GM19023 (cell line): ENCODE measurements around the gene SLC35D2.
"Not testable (repeated sequence)": the region's sequence is repeated elsewhere in the genome, so short reads cannot be mapped to it uniquely, and the experiment has no call there.

Source experiments
- ATAC-seq: cut with Tn5 transposase; IDR thresholded peaks from one replicate; pipeline ENCODE4 v1.9.1; 2021; ENCODE audit warnings: mild to moderate bottlenecking, moderate library complexity; ENCODE audit not compliant: unreplicated experiment

The SLC35D2 gene

DNA sequence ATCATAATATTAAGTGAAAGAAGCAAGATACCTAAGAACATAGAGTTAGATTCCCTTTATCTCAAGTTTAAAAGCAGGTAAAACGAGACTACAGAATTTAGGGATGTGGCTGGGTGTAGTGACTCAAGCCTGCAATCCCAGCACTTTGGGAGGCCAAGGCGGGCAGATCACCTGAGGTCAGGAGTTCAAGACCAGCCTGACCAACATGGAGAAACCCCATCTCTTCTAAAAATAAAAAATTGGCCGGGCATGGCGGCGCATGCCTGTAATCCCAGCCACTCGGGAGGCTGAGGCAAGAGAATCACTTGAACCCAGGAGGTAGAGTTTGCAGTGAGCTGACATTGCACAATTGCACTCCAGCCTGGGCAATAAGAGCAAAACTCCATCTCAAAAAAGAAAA, 21.4 kb downstream of the SLC35D2 start:
- not testable (repeated sequence) for ATAC-seq

DNA sequence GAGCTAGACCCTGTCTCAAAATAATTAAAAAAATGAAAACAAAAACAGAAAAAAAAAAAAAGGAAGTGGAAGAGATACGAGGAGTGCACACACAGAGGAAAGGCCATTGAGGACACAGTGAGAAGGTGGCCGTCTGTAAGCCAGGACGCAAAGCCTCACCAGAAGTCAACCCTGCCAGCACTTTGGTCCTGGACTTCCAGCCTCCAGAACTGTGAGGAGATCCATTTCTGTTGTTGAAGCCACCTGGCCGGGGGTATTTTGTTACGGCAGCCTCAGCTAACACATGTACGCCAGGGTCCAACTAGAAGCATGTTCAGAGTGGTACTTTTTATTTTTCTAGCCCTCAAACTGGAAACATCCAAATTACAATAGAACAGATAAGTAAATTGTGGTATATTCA, 21.8 kb downstream of the SLC35D2 start:
- no peak for ATAC-seq

DNA sequence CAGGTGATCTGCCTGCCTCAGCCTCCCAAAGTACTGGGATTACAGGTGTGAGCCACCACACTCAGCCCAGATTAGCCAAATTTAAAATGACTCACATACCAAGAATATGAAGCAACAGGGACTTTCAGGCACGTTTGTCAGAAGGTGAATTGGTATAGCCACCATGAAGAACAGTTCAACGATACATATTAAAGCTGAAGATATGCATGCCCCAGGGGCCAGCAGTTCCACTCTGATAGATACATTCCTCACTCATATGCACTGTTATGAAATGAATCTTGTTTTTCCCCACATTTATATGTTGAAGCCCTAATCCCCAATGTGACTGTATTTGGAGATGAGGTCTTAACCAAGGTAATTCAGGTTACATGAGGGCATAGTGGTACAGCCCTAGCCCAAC, 22.5 kb downstream of the SLC35D2 start:
- ATAC-seq, result no peak

DNA sequence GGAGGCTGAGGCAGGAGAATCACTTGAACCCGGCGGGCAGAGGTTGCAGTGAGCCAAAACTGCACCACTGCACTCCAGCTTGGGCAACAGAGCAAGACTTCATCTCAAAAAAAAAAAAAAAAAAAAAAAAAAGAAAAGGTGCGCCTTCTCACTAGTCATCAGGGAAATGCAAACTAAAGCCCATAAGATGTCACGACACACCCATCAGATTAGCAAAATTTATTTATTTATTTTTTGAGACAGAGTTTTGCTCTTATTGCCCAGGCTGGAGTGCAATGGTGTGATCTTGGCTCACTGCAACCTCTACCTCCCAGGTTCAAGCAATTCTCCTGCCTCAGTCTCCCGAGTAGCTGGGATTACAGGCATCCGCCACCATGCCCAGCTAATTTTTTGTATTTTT, 23.0 kb downstream of the SLC35D2 start:
- ATAC-seq, result not testable (repeated sequence)

DNA sequence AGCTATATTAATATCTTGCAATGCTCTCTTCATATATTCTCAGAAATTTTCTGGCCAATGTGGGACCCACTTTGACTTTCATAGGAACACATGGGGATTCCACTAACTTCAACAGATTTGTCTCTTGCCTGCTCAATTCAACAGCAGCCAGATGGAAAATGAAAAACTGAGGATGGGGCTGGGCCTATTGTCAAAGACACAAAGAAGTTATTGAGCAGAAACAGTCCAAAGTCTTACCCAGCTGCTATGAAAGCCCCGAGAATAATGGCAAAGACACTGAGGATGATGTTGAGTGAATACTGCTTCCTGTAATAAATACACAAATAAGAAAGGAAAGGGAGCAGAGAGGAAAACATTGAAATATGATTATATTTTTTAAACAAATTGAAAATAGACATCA, 32.6 kb downstream of the SLC35D2 start:
- ATAC-seq, result no peak

GRCh38 chr9:96348261-96348660, 35.2 kb downstream of the SLC35D2 start:
- no peak for ATAC-seq

- ATAC-seq, result no peak
Measured at GRCh38 chr9:96345551-96345950, 38.0 kb downstream of the SLC35D2 start.

DNA sequence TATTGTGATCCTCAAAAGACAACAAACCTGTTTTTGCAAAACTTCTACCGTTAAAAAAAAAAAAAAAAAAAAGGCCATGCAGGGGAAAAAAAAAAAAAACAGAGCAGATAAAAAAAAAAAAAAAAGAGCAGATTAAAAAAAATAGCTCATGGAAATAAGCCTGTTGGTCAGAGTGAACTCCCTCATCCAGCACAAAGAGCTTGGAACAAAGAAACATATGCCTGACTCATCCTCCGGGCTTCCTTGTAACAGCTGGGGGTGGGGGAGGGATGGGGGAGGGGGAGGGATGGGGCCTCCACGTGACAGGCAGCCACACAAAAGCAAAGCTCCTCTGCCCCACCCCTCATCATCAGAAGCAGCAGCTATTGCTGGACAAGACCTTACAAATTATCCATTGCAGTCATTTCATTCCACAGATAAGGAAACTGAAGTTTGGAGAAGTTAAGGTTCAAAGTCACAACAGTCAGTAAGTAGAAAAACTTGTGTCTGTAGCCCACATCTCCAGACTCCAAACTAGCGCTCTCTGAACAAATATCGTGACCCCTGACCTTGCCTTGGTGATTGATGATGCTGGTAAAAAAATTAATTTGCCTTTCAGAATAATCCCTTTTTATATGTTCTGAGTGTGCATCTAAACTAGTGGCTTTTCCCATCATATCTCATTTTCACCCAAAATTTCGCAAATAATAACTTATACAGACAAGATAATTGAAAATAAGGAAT, 38.9 kb downstream of the SLC35D2 start:
- no peak for ATAC-seq

- ATAC-seq, result no peak
Measured at GRCh38 chr9:96343515-96344360, 39.8 kb downstream of the SLC35D2 start.

- no peak for ATAC-seq
Measured at GRCh38 chr9:96342571-96343245, 40.8 kb downstream of the SLC35D2 start.

GRCh38 chr9:96340707-96341106, 42.8 kb downstream of the SLC35D2 start:
- ATAC-seq, result no peak

- no peak for ATAC-seq
Measured at GRCh38 chr9:96338299-96338698, 45.2 kb downstream of the SLC35D2 start.

GRCh38 chr9:96333958-96334357, 49.6 kb downstream of the SLC35D2 start:
- no peak for ATAC-seq

GRCh38 chr9:96331236-96331947, 52.1 kb downstream of the SLC35D2 start:
- no peak for ATAC-seq

DNA sequence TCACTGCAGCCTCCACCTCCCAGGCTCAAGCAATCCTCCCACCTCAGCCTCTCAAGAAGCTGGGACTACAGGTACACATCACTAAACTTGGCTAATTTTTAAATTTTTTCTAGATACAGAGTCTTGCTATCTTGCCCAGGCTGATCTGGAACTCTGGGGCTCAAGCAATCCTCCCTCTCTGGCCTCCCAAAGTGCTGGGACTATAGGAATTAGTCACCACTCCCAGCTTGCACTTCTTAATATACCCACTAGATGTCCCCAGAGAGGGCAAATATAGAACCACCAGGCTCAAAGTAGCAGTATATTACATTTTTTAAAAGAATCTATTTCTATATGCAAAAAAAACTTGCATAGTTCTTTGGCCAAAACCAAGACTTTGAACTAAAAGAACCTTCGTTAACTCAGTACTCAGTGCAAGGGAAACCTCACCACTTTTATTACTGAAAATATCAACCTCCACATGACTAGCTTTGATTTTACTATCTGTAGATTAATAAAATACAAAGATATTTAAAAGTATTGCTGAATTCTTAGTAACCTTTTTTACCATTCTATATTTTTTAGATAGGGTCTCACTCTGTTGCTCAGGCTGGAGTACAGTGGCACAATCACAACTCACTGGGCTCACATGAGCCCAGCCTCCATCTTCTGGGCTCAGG, 55.7 kb downstream of the SLC35D2 start:
- ATAC-seq, result no peak

- no peak for ATAC-seq
Measured at GRCh38 chr9:96323169-96323568, 60.3 kb downstream of the SLC35D2 start.

DNA sequence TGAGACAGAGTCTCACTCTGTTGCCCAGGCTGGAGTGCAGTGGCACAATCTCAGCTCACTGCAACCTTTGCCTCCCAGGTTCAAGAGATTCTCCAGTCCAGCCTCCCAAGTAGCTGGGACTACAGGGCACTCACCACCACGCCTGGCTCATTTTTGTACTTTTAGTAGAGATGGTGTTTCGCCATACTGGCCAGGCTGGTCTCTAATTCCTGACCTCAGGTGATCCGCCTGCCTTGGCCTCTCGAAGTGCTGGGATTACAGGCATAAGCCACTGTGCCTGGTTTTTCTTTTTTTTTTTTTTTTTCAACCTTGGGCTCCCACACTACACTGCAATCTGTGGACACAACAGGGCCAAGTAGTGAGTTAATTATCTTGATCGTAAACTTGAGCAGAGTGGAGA, 60.8 kb downstream of the SLC35D2 start:
- not testable (repeated sequence) for ATAC-seq

GRCh38 chr9:96322210-96322609, 61.3 kb downstream of the SLC35D2 start:
- not testable (repeated sequence) for ATAC-seq

DNA sequence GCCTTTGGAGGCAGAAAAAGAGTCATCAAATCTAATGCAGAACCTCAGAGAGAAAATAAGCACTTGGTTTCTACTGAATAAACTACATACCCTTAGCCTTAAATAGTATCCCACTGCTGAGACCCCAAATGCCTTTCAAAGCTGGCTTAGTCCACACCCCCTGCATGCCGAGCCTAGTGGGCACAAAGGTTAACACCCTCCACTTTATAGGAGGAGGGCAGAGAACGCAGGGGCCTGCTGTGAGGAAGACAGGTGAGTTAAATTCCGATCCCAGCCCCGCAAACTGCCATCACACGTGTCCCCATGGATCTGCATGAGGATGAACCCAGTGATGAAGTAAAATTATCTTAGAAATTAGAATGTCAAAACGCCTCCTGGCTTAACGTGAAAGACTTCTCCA, 62.0 kb downstream of the SLC35D2 start:
- no peak for ATAC-seq

DNA sequence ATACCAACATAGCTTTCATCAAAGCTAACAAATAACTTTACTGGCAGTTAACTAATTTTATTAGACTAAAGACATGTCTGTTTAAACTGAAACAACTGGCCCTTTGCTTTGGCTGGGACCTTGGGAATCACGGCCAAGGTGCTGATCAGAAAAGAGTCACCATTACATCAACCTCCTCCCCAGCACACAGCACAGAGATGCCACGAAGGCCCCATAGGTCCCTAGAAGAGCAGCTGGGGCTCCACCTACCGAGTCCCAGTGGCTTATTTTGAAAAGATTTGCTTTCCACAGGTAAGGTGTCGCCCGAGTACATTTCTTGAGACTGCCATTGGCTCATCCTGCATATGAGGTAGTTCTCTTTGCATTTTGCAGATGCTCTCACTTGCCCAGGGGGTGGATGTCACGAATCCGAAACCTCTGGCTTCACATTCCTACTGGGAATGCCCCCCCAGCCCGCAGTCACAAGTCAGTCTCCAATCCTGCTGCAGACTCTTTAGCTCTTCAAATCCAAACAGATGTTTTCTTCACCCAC, 62.7 kb downstream of the SLC35D2 start:
- ATAC-seq, result no peak
